Peyer's patch (tissue), 4 donors: ENCODE measurements around the gene IGF2BP2. TPM values are rescaled to one million over a fixed set of nuclear protein-coding genes. Genes with fewer than 3 reads are reported as not detected.

Source experiments
- DNase-seq, 3 donors: peaks; one replicate each; pipeline ENCODE4 v3.0.0-alpha.2; 2017 to 2019
- H3K27ac ChIP-seq, 4 donors: fragments of 200-600 bp; sonication (generic); one replicate each; pipeline ENCODE4 v1.5.1; 2016 to 2019
- H3K27me3 ChIP-seq, 2 donors: fragments of 200-600 bp; sonication (generic); one replicate each; pipeline ENCODE4 v1.5.1; 2019
- H3K36me3 ChIP-seq, 3 donors: fragments of 200-600 bp; sonication (generic); one replicate each; pipeline ENCODE4 v1.5.1; 2016 to 2019
- H3K4me1 ChIP-seq, 4 donors: fragments of 200-600 bp; sonication (generic); one replicate each; pipeline ENCODE4 v1.5.1; 2016 to 2019
- H3K4me3 ChIP-seq, 4 donors: fragments of 200-600 bp; sonication (generic); 1 replicate in 3 of 4; 2 replicates in 1 of 4; pipeline ENCODE4 v1.5.1; 2016 to 2019; ENCODE audit warnings: mild to moderate bottlenecking in 1 of 4
- H3K9me3 ChIP-seq, 4 donors: fragments of 200-600 bp; sonication (generic); one replicate each; pipeline ENCODE4 v1.5.1; 2016 to 2019; ENCODE audit warnings: mild to moderate bottlenecking in 1 of 4
- POLR2A ChIP-seq, 2 donors: fragments of 450-650 bp; IDR thresholded peaks; one replicate each; pipeline ENCODE4 v1.5.1; 2017; ENCODE audit warnings: antibody characterized with exemption in 2 of 2, mild to moderate bottlenecking in 2 of 2, moderate library complexity in 2 of 2
- total RNA-seq, 4 donors: library from RNA; depleted of rRNA; stranded (reverse); fragments of >200 nt; gene quantifications; one replicate each; pipeline ENCODE4 v1.1.0, GENCODE V29; 2016
- TF ChIP-seq, protein P1 (sequence below), 6 experiments: fragments of 450-650 bp in 4 of 6; fragments of 200-600 bp in 2 of 6; sonication (generic) in 1 of 6; IDR thresholded peaks; one replicate each; pipeline ENCODE4 v1.5.1; 2017 to 2019; ENCODE audit warnings: antibody characterized with exemption in 6 of 6, mild to moderate bottlenecking in 3 of 6, moderate library complexity in 1 of 6

Gene IGF2BP2
- total RNA-seq, 4 donors from 2014 or later, result 61.9 to 116 (median 99.8) TPM

DNA sequence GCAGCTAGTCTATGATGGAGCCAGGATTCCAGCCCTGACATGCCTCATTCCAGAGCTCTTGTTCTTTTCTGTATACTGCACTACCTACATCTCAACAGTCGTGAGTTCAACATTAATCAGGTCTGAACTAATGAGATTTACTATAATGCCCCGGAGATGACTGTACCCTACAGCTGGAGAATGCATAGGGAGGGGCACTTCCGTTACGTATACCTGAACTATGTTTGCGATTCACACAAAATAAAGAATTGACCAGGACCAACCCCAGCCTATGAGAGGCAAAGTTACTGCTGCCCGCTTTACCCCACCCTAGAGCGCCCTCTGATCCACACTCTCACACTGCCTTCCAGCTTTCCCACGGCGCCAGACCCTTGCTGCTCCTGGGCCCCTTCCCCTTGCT lies 97.0 kb downstream of the IGF2BP2 start:
- Histone ChIP-seq H3K36me3 (no peaks in the 10 kb centered on the region), H3K27ac (no peak overlapping the region), H3K9me3 (no peaks in the 10 kb centered on the region), H3K27me3 (no peaks in the 10 kb centered on the region), H3K4me1 (no peaks in the 10 kb centered on the region), H3K4me3 (no peak overlapping the region)
- TF ChIP-seq, protein P1, sequence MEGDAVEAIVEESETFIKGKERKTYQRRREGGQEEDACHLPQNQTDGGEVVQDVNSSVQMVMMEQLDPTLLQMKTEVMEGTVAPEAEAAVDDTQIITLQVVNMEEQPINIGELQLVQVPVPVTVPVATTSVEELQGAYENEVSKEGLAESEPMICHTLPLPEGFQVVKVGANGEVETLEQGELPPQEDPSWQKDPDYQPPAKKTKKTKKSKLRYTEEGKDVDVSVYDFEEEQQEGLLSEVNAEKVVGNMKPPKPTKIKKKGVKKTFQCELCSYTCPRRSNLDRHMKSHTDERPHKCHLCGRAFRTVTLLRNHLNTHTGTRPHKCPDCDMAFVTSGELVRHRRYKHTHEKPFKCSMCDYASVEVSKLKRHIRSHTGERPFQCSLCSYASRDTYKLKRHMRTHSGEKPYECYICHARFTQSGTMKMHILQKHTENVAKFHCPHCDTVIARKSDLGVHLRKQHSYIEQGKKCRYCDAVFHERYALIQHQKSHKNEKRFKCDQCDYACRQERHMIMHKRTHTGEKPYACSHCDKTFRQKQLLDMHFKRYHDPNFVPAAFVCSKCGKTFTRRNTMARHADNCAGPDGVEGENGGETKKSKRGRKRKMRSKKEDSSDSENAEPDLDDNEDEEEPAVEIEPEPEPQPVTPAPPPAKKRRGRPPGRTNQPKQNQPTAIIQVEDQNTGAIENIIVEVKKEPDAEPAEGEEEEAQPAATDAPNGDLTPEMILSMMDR (IDR thresholded peaks at IDR 0.05), result no peak
- no peak for TF ChIP-seq POLR2A (IDR thresholded peaks at IDR 0.05)
- no peak for DNase-seq

DNA sequence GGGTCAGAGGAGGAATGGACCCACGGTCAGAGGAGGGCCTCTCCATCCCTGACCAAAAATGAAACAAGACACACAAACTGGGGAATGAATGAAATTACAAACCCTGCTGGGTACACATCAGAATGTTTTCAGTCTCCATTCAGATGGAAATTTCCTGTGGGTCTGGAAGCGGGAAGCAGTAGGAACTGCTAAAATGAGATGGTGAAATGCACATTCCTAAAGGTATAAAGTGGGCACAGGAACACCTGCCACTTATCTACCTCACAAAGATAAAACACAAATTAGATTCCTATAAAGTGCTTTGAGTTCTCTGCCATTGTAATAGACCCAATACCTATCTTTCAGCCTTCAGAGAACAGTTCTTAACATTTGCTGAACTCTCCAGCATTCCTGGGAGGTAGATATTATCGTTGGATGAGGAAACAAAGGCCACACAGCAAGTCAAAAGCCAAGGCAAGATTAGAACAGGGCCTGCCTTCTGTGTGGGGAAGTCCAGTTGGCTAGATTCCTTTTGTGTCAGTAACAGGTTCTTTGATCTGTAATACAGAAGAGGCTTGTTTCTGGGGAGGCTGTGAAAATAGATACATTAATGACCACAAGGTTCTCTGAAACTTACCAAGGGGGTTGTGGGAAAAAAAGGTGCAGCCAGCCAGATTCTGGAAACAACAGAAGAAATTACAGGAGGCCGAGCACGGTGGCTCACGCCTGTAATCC lies 98.4 kb downstream of the IGF2BP2 start:
- no peaks in the 10 kb centered on the region for H3K9me3 ChIP-seq
- no peak for DNase-seq
- no peaks in the 10 kb centered on the region for H3K4me1 ChIP-seq
- H3K36me3 ChIP-seq, result no peaks in the 10 kb centered on the region
- no peak overlapping the region for H3K27ac ChIP-seq
- TF ChIP-seq POLR2A (IDR thresholded peaks at IDR 0.05), result no peak
- TF ChIP-seq, protein P1 (IDR thresholded peaks at IDR 0.05), result no peak
- no peak overlapping the region for H3K4me3 ChIP-seq
- no peaks in the 10 kb centered on the region for H3K27me3 ChIP-seq

DNA sequence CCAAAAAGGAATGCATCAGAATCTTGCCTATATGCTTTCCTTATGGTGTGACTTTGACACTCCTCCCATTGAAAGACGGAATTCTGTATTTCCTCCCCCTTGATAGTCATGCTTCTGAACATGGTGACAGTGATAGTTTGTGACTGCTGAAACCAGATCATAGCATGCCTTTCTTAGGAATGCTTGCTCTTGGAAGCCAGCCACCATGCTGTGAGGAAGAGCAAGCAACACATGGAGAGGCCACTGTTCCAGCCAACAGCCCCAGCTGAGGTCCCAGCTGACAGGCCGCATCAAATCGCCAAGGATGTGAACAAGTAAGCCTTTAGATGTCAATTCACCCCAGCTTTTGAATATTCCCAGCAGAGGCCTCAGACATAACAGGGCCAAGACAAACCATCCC lies 100.1 kb downstream of the IGF2BP2 start:
- Histone ChIP-seq H3K4me3 (no peak overlapping the region), H3K4me1 (no peaks in the 10 kb centered on the region), H3K36me3 (no peaks in the 10 kb centered on the region), H3K9me3 (no peaks in the 10 kb centered on the region), H3K27ac (no peak overlapping the region), H3K27me3 (no peaks in the 10 kb centered on the region)
- no peak for DNase-seq
- TF ChIP-seq, protein P1 (IDR thresholded peaks at IDR 0.05), result no peak
- TF ChIP-seq POLR2A (IDR thresholded peaks at IDR 0.05), result no peak

DNA sequence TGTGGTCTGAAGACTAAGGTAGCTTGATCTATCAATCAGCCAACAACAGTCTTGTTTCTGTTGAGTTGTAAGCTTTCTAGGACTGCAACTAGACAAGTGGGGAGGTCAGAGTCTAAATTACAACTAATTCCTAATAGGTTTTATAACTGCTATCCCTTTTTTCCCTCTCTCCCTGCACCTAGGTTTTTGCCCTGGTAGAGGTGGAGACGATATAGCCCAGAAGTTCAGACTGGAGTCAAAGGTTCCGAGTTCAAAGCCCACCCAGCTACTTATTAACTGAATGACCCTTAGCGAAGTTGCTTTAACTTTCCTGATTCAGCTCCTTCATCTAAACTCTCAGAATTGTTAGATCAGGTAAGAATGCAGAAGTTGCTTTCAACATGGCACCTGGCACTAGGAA lies 100.6 kb downstream of the IGF2BP2 start:
- H3K4me3 ChIP-seq, result no peak overlapping the region
- H3K27ac ChIP-seq, result no peak overlapping the region
- TF ChIP-seq, protein P1 (IDR thresholded peaks at IDR 0.05), result no peak
- TF ChIP-seq POLR2A (IDR thresholded peaks at IDR 0.05), result no peak
- H3K36me3 ChIP-seq, result no peaks in the 10 kb centered on the region
- no peaks in the 10 kb centered on the region for H3K27me3 ChIP-seq
- no peak for DNase-seq
- H3K4me1 ChIP-seq, result no peaks in the 10 kb centered on the region
- H3K9me3 ChIP-seq, result no peaks in the 10 kb centered on the region

DNA sequence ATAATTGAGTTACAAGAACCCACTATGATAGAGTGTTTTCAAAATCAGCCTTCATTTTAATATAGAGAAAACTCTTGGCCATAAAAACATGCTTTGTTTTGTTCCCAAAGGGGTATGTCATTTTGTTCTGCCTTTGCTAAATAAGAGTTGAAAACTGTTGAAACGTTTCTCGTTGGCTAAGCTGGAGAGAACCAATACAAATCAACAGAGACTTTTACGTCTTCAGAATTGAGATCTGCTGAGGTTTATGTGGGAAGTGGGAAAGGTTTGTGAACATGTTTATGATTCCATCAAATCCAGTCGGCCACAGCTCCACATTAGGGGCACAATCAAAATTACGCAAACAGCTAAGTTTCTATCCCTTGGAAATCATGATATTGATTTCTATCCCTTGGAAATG lies 102.0 kb downstream of the IGF2BP2 start:
- no peak for TF ChIP-seq POLR2A (IDR thresholded peaks at IDR 0.05)
- TF ChIP-seq, protein P1 (IDR thresholded peaks at IDR 0.05), result no peak
- Histone ChIP-seq H3K27me3 (no peaks in the 10 kb centered on the region), H3K27ac (no peak overlapping the region), H3K4me1 (peaks cover 0 to 3% (median 0%) of the 10 kb centered on the region in 4 donors), H3K9me3 (no peaks in the 10 kb centered on the region), H3K36me3 (no peaks in the 10 kb centered on the region), H3K4me3 (no peak overlapping the region)
- DNase-seq, result no peak
